Neural progenitor cell (in vitro differentiated cells): ENCODE data around the gene GRK7. TPM values are rescaled to one million over a fixed set of nuclear protein-coding genes. Genes with fewer than 3 reads are reported as not detected.
A peak's percentile ranks its signal among the peaks of the same experiment; 100 is the strongest.

Experiments used
- DNase-seq: peaks from one replicate; pipeline ENCODE4 v3.0.0-alpha.2; 2016; ENCODE audit warnings: low spot score
- H2AFZ ChIP-seq: fragments of 200-600 bp; sonication (generic); replicated peaks from 2 replicates; pipeline ENCODE4 v1.6.1; 2016; ENCODE audit warnings: antibody characterized with exemption
- H3F3A ChIP-seq: fragments of 200-600 bp; sonication (generic); 2 replicates; pipeline ENCODE4 v1.6.1; 2016; ENCODE audit warnings: antibody characterized with exemption, low read depth
- H3K27ac ChIP-seq: fragments of 200-600 bp; sonication (generic); 2 replicates; pipeline ENCODE4 v1.5.1; 2016; ENCODE audit warnings: mild to moderate bottlenecking
- H3K27me3 ChIP-seq: fragments of 200-600 bp; sonication (generic); 2 replicates; pipeline ENCODE4 v1.6.1; 2016; ENCODE audit warnings: mild to moderate bottlenecking, moderate library complexity
- H3K36me3 ChIP-seq: fragments of 200-600 bp; sonication (generic); 2 replicates; pipeline ENCODE4 v1.5.1; 2016
- H3K4me1 ChIP-seq: fragments of 200-600 bp; sonication (generic); 2 replicates; pipeline ENCODE4 v1.6.1; 2016; ENCODE audit warnings: mixed run types
- H3K4me2 ChIP-seq: fragments of 200-600 bp; sonication (generic); 2 replicates; pipeline ENCODE4 v1.6.1; 2016
- H3K4me3 ChIP-seq: fragments of 200-600 bp; sonication (generic); 2 replicates; pipeline ENCODE4 v1.5.1; 2016
- H3K79me2 ChIP-seq: fragments of 200-600 bp; sonication (generic); 2 replicates; pipeline ENCODE4 v1.6.1; 2016; ENCODE audit warnings: low read depth
- H3K9ac ChIP-seq: fragments of 200-600 bp; sonication (generic); 2 replicates; pipeline ENCODE4 v1.6.1; 2016
- H3K9me3 ChIP-seq: fragments of 200-600 bp; sonication (generic); 2 replicates; pipeline ENCODE4 v1.5.1; 2016; ENCODE audit warnings: low read depth
- H4K20me1 ChIP-seq: fragments of 200-600 bp; sonication (generic); 2 replicates; pipeline ENCODE4 v1.6.1; 2016; ENCODE audit warnings: low read depth
- H3K27ac Mint-ChIP-seq: 3 replicates; pipeline ENCODE4 v1.8.0; 2021; ENCODE audit warnings: mixed read lengths
- H3K27me3 Mint-ChIP-seq: 2 replicates; pipeline ENCODE4 v1.8.0; 2022; ENCODE audit warnings: low read depth, mild to moderate bottlenecking, inconsistent platforms, moderate library complexity, mixed read lengths; ENCODE audit not compliant: insufficient read depth
- H3K36me3 Mint-ChIP-seq: 3 replicates; pipeline ENCODE4 v1.8.0; 2021; ENCODE audit warnings: mixed read lengths
- H3K4me1 Mint-ChIP-seq: 3 replicates; pipeline ENCODE4 v1.8.0; 2021; ENCODE audit warnings: mixed read lengths
- H3K4me3 Mint-ChIP-seq: 3 replicates; pipeline ENCODE4 v1.8.0; 2021; ENCODE audit warnings: mild to moderate bottlenecking, moderate library complexity, mixed read lengths
- H3K9me3 Mint-ChIP-seq: 3 replicates; pipeline ENCODE4 v1.8.0; 2020; ENCODE audit warnings: mixed read lengths
- CTCF ChIP-seq: fragments of 200-600 bp; sonication (generic); IDR thresholded peaks from 2 replicates; pipeline ENCODE4 v1.5.1; 2017; ENCODE audit warnings: antibody characterized with exemption, mild to moderate bottlenecking
- EZH2 ChIP-seq: fragments of 200-600 bp; sonication (generic); IDR thresholded peaks from 2 replicates; pipeline ENCODE4 v1.6.1; 2017; ENCODE audit warnings: antibody characterized with exemption, mild to moderate bottlenecking, moderate library complexity
- EZH2phosphoT487 ChIP-seq: fragments of 200-600 bp; sonication (generic); IDR thresholded peaks from 2 replicates; pipeline ENCODE4 v1.6.1; 2017; ENCODE audit warnings: antibody characterized with exemption
- total RNA-seq: library from RNA; depleted of rRNA; stranded (reverse); fragments of >200 nt; gene quantifications from 2 replicates; pipeline ENCODE4 v1.2.3, GENCODE V29; 2015; ENCODE audit warnings: low replicate concordance

GRK7 gene
- total RNA-seq, 1 donor from 2014 or later, result not detected

DNA sequence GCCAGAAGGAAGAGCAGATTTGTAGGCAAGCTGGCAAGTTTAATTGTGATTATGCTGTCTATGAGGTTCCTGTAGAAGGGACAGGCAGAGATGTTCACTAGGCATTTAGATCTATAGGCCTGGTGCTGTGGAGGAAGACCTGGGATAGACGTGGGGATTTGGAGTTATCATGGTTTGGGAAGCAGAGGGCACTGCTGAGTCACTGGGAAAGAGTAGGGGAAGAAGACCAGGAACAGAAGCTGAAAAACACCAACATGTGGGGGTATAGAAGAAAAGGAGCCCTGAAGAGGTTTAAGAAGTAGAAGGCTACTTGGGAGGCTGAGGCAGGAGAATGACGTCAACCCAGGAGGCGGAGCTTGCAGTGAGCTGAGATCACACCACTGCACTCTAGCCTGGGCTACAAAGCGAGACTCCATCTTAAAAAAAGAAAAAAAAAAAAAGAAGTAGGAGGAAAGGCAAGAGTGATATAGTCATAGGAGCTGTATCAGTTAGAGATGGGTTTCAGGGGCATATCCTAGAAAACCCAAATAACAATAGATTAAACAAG lies 19.3 kb downstream of the GRK7 start:
- no peak for DNase-seq
- Histone ChIP-seq H3K27ac (no peak overlapping the region), H3K79me2 (no peaks in the 10 kb centered on the region), H4K20me1 (no peaks in the 10 kb centered on the region), H2AFZ (no peak overlapping the region), H3K4me2 (no peak overlapping the region), H3F3A (no peaks in the 10 kb centered on the region), H3K9ac (no peak overlapping the region), H3K4me1 (peaks cover 4% of the 10 kb centered on the region), H3K4me3 (no peak overlapping the region), H3K9me3 (no peaks in the 10 kb centered on the region), H3K36me3 (no peaks in the 10 kb centered on the region), H3K27me3 (no peaks in the 10 kb centered on the region)
- TF ChIP-seq EZH2 (no peak), CTCF (no peak)
- H3K27ac Mint-ChIP-seq, result peak overlapping the region; percentile 15
- peaks cover 5% of the 10 kb centered on the region for H3K4me1 Mint-ChIP-seq
- no peak overlapping the region for H3K4me3 Mint-ChIP-seq
- peaks cover 4% of the 10 kb centered on the region for H3K9me3 Mint-ChIP-seq
- peaks cover 2% of the 10 kb centered on the region for H3K36me3 Mint-ChIP-seq
- peaks cover 3% of the 10 kb centered on the region for H3K27me3 Mint-ChIP-seq

DNA sequence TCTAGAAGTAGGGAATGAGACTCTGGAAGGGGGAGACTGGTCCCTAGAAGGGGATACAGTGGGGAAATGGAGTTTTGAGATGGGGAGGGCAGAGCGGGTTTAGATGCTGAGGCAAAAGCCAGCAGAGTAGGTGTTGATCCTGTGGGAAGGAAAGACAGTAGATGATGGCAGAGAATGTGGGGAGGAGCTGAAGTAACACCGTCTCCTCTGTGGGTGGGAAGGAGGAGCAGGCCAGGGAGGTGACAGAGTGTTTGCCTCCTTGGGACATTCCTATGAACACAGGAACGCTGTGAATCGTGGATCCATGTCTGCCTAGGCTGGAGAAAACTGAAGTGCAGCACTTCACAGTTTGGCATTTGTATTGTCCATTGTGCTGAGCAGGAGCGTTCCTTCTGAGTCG lies 20.4 kb downstream of the GRK7 start:
- Mint-ChIP-seq H3K27me3 (peaks cover 7% of the 10 kb centered on the region), H3K36me3 (peaks cover 2% of the 10 kb centered on the region), H3K27ac (peak overlapping the region; percentile 8), H3K4me3 (no peak overlapping the region), H3K4me1 (peaks cover 2% of the 10 kb centered on the region), H3K9me3 (peaks cover 4% of the 10 kb centered on the region)
- no peaks in the 10 kb centered on the region for H3K27me3 ChIP-seq
- H2AFZ ChIP-seq, result no peak overlapping the region
- no peaks in the 10 kb centered on the region for H3K9me3 ChIP-seq
- no peak overlapping the region for H3K4me3 ChIP-seq
- H3K9ac ChIP-seq, result no peak overlapping the region
- H3K36me3 ChIP-seq, result no peaks in the 10 kb centered on the region
- no peak overlapping the region for H3K27ac ChIP-seq
- no peaks in the 10 kb centered on the region for H3K79me2 ChIP-seq
- H3K4me1 ChIP-seq, result peaks cover 4% of the 10 kb centered on the region
- TF ChIP-seq CTCF (no peak), EZH2phosphoT487 (no peak), EZH2 (no peak)
- H3K4me2 ChIP-seq, result no peak overlapping the region
- no peaks in the 10 kb centered on the region for H4K20me1 ChIP-seq
- H3F3A ChIP-seq, result no peaks in the 10 kb centered on the region
- no peak for DNase-seq

DNA sequence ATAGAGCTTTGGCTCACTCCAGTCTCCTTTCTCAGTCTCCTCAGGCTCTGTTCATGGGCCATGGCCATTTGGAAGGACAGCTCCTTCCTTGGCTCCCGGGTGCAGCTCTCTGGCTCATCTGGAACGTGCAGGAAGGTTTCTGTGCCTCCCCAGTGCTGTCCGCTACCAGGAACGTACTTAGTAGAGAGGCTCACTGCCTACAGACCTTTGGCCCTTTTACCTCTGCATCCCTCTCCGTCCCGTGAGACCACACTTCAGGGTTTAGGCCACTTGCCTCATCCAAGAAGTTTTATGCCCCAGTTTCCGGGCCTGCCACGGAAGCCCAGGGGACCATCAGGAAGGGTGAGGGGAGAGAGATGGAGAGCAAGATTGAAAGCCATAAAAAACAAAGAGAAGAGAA lies 20.9 kb downstream of the GRK7 start:
- H3K4me1 Mint-ChIP-seq, result peaks cover 2% of the 10 kb centered on the region
- H3K9ac ChIP-seq, result no peak overlapping the region
- H3K9me3 Mint-ChIP-seq, result peaks cover 4% of the 10 kb centered on the region
- no peaks in the 10 kb centered on the region for H3K27me3 ChIP-seq
- H3K27me3 Mint-ChIP-seq, result peaks cover 7% of the 10 kb centered on the region
- no peaks in the 10 kb centered on the region for H4K20me1 ChIP-seq
- TF ChIP-seq EZH2phosphoT487, result no peak
- TF ChIP-seq CTCF, result no peak
- TF ChIP-seq EZH2, result no peak
- H3K36me3 Mint-ChIP-seq, result peaks cover 2% of the 10 kb centered on the region
- no peaks in the 10 kb centered on the region for H3F3A ChIP-seq
- H3K9me3 ChIP-seq, result no peaks in the 10 kb centered on the region
- H3K79me2 ChIP-seq, result no peaks in the 10 kb centered on the region
- no peak overlapping the region for H3K27ac ChIP-seq
- no peak overlapping the region for H3K4me3 ChIP-seq
- no peak for DNase-seq
- H3K27ac Mint-ChIP-seq, result no peak overlapping the region
- H3K4me3 Mint-ChIP-seq, result no peak overlapping the region
- no peak overlapping the region for H3K4me2 ChIP-seq
- H3K4me1 ChIP-seq, result peaks cover 4% of the 10 kb centered on the region
- H2AFZ ChIP-seq, result peak overlapping the region; percentile 64
- H3K36me3 ChIP-seq, result no peaks in the 10 kb centered on the region
